HG03095 (cell line): Measurements from ENCODE around the gene TBC1D8B.
"Not testable (repeated sequence)": the region's sequence is repeated elsewhere in the genome, so short reads cannot be mapped to it uniquely, and the experiment has no call there.

Source experiments
- ATAC-seq: cut with Tn5 transposase; IDR thresholded peaks from one replicate; pipeline ENCODE4 v1.9.1; 2021; ENCODE audit warnings: moderate library complexity; ENCODE audit not compliant: unreplicated experiment

Gene TBC1D8B

DNA sequence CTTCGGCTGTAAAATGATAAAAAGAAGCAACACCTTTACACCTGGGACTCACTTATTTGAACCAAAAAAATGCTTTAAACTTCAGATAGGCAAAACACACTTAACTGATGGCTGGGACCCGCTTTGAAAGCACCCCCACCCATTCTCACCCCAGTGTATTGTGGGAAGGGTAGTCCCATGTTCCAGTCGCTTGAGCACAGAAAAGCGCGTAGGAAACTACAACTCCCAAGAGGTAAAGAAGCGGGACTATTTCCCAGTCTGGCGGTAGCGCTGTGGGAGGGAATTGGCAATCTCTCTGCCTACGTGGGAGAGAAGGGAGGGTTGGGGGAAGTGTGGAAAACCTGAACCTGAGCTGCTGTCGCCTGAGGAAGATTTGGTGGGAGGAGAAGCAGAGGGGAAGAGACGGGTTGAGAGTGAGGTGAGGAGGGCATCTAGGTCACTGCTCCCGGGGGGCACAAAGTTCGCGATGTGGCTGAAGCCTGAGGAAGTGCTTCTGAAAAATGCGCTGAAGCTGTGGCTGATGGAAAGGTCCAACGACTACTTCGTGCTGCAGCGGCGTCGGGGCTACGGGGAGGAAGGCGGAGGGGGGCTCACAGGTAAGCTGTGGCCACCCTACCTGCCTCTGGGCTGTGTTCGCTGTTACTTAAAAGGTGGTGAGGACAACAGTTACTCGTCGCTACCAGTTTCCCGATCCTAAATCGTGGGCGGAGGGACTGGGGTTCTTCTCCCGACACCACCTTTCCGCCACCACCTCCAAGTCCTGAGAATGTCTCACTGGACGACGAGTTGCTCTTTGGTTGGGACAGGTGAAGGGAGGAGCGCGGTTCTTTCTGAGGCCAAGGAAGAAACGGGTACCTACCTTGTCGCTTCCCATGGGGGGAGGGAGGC, at the start of gene TBC1D8B:
TBC1D8B (plus strand) TSS at position 286 of the 888 bp plus-strand sequence; CDS start at position 467, 181 bp downstream.
- peak; percentile 94 for ATAC-seq

DNA sequence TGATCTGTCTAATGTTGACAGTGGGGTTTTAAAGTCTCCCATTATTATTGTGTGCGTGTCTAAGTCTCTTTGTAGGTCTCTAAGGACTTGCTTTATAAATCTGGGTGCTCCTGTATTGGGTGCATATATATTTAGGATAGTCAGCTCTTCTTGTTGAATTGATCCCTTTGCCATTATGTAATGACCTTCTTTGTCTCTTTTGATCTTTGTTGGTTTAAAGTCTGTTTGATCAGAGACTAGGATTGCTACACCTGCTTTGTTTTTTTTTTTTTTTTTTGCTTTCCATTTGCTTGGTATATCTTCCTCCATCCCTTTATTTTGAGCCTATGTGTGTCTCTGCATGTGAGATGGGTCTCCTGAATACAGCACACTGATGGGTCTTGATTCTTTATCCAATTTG, 33.2 kb upstream of the TBC1D8B start:
- ATAC-seq, result not testable (repeated sequence)

DNA sequence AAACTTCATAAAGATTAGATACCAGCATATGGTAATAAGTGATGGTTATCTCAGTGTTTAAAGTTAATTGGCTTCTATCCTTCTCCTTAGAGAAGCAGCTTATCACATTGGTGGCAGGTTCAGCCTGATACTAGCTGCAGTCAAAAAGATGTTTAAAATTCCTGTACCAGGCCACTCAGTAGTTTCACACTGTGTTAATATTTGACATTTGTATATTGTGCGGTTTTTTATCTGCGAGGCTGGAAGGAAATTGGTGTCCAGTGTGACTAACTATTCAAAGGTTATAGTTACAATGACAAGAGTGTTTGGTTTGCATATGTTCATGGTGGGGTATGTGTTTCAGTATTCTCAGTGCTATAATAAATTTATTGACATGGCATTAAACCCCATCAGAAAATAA, 27.5 kb upstream of the TBC1D8B start:
- no peak for ATAC-seq

DNA sequence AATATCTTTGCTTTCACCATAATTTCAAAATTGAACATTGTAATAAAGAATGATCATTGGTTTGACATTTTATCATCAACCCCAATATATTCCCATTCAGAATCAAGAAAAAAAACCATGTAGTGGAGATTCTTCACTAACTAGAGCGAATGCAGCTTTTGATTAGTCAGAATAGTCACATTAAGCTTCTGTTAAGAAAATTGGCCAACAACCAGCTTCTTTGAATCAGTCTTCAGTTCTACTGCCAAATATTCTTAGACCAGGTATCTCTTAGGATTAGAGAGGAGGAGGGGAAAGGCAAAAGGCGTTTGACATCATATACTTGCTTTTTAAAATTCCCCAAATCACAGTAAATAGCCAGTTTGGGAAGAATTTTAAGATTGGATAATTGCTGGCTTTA, 22.2 kb upstream of the TBC1D8B start:
- no peak for ATAC-seq

DNA sequence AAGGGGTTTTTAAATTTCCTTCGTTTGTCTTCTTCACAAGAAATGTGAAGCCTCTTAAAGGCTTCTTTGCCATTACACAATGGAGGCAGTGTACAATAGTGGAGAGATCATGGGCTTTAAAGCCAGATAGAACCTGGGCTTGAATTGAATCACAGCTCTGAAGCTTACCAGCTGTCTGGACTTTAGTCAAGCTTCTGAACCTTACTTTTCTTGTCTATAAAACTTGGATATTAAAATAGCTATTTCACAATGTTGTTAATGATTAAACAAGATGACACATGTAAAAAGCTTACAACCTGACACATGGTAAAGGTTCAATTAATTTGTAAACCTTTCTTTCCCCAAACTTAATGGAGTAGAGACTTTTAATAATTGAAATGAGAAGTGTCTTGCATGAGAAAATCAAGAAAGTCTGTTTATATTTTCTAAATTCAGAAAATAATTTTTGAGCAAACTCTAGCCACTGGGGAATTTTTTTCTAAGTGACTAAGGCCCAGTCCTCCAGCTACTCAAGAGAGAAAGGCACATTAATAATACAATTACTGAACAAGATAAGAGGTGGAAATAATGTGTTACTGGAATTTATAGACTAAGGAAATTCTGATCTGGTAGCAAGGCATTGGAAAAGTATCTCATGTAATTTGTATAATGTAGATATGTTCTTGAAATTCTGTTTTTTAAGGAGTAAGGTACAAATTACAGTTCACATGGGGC, 21.7 kb upstream of the TBC1D8B start:
- ATAC-seq, result no peak

DNA sequence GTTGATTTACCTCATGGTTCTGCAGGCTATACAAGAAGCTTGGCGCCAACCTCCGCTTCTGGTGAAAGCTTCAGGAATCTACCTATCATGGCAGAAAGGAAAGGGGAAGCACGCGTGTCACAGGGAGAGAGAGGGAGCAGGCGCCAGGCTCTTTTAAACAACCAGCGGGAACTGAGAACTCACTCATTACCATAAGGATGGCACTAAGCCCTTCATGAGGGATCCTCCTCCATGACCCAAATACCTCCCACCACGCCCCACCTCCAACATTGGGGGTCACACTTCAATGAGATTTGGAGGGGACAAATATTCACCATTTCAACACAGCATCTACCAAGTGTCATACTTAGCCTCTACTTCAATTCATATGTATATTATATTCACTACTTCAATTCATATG, 18.8 kb upstream of the TBC1D8B start:
- no peak for ATAC-seq

DNA sequence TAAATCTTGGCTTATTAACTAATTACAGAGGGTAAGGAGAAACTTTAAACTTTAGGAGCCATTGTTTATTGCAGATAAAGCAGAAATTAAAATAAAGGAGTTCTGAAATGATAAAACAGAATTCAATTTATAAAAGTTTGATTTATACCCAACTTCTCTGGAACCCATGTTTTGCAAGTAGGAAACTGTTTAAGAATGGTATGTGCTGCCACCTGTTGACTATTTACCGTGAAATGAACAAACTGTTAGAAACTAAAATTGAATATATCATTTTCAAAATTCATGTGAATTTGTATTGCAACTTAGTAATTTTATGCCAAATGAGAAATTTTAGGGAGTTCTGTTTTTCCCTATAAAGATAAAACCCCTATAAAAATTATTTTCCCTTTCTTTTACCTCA, 11.0 kb upstream of the TBC1D8B start:
- no peak for ATAC-seq

DNA sequence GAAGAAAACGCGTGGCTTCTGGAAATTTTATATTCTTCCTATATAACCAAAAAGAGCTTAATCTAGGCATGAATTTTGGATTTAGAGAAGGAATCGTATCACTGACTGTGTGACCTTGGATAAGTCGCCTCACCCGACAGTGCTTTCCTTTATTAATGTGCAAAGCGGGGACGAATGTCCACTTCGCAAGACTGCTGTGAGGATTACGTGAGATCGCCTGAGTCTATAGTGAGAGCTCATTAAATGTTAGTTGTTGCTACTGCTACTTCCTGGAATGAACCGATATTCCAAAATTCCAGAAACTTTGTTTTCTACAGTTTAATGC, 448 bp upstream of the TBC1D8B start:
- peak; percentile 23 for ATAC-seq

DNA sequence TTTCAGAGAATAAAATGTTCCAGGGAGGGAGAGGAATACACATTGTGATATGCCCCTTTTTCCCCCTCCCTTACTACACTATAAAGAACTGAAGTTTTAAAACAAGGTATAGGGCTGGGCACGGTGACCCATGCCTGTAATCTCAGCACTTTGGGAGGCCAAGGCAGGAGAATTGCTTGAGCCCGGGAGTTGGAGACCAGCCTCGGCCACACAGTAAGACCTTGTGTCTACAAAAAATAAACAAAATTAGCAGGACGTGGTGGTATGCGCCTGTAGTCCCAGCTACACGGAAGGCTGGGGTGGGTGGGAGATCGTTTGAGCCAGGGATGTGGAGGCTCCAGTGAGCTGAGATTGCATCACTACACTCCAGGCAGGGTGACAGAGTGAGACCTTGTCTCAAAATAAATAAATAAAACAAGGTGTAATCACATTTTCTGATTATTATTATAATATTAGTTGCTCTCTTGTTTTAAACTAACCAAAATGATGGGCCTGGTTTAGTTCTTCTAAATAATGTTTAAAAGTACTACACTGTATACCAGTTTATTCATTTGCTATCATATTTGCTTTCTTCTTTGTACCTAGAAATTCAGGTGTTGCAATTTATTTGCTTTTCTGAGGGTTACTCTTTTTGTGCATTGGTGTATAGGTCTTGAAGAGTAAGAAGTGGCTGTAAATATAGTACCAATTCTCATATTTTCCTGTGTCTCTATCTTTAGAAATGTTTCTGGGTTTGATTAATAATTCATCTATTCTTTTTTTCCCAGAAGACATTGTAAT, 8.8 kb downstream of the TBC1D8B start:
- ATAC-seq, result no peak

DNA sequence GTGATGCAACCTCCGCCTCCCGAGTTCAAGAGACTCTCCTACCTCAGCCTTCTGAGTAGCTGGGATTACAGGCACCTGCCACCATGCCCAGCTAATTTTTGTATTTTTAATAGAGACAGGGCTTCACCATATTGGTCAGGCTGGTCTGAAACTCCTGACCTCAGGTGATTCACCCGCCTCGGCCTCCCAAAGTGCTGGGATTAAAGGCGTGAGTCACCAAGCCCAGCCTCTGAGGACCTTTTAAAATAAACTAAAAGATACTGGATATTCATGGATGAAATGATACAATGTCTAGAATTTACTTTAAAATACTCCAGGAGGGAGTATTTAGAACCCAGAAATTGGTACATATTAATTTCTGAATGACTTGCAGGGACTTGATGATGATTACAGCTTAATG, 10.5 kb downstream of the TBC1D8B start:
- ATAC-seq, result not testable (repeated sequence)

DNA sequence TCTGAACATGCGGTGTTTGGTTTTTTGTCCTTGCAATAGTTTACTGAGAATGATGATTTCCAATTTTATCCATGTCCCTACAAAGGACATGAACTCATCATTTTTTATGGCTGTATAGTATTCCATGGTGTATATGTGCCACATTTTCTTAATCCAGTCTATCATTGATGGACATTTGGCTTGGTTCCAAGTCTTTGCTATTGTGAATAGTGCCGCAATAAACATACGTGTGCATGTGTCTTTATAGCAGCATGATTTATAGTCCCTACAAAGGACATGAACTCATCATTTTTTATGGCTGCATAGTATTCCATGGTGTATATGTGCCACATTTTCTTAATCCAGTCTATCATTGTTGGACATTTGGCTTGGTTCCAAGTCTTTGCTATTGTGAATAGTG, 11.6 kb downstream of the TBC1D8B start:
- not testable (repeated sequence) for ATAC-seq

DNA sequence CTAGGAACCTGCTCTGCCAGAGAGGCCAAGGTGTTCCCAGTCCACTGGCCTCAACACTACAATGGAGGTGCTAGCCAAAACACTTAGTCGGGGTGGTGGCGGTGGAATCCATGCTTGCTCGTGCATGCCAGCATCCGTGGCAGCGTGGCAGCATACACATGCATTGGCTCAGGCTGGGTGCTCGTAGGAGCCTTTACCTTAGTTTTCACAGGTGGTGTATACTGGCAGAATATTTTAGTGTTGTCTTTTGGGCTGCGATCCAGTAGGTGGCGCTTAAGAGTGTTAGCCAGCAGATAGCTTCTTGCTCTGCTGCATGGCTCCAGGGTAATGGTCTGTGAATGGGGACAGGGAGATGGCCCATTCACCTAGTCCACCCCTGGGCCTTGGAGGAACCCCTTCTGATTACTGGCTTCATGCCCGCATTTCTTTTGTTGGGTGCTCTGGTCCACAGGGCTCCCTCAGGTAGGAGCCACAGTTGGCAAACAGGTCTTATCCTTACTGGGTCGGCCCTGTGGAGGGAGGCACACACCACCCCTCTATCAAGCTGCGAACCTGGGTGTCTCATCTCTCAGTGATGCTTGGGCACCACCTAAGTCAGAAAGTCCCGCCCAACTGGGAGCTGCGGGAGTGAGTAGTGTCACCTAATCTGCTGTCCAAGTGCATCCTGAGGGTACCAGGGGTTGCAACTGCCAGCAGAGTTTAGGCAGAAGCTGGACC, 60.7 kb downstream of the TBC1D8B start:
- peak; percentile 70 for ATAC-seq

DNA sequence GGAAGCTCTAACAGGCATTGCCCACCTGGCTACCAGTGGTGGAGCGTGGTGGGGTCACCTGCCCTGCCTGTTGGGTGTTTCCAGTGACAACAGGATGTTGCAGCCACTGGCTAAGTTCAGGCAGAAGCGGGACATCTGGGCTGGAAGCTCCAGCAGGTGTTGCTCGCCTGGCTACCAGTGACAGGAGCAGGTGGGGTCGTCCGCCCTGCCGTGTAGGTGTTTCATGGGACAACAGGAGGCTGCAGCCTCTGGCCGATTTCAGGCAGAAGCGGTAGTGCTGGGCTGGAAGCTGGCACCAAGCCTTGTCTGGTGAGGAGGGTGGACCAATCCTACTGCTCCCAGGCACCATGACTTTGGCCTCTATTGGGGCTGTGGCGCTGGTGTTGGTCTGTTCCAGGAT, 61.2 kb downstream of the TBC1D8B start:
- no peak for ATAC-seq

DNA sequence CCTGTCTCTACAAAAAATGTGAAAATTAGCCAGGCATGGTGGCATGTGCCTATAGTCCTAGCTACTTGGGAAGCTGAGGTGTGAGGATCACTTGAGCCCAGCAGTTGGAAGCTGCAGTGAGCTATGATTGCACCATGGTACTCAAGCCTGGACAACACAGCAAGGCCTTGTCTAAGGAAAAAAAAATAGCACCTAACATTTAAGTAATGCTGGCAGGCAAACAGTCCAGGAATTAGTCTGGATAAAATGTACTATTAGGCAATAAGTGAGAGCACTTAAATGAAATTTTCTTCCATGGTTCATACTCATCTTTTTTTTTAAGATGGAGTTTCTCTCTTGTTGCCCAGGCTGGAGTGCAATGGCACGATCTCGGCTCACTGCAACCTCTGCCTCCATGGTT, 70.3 kb downstream of the TBC1D8B start:
- ATAC-seq, result not testable (repeated sequence)

DNA sequence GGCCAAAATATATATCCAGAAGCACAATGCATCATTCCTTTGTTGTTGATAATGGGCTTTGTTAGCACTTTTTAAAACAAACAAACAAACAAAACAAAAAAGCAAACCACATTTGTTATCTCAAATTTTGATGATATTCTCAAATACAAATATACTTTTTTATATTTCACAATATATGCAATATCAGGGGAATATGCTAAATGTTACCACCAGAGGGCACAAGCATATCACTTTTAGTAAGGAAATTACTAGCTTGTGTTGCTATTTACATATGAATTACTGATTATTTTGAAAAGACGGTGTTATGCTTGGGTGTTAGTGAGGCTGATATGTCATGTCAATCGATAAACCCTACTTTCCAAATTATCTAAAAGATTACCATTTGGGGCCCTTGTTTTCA, 71.6 kb downstream of the TBC1D8B start:
- ATAC-seq, result no peak

DNA sequence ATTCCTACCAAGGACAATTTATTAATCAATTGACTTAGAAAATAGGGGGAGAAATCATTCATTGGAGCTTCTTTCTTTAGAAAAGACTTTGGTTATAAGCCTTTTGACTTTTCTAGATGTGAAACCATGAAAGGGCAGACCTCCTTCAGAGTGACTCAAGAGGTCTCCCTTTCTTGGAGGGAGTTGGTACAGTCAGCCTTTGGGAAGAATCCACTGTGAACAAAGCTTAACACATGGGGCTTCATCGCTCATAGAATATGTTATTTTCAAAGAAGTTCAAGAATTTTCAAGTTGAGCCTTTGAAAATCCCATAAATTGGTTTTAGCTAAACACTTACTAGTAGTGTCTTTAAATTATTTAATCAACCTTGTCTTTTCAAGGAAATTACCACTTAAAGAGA, 72.7 kb downstream of the TBC1D8B start:
- ATAC-seq, result no peak

DNA sequence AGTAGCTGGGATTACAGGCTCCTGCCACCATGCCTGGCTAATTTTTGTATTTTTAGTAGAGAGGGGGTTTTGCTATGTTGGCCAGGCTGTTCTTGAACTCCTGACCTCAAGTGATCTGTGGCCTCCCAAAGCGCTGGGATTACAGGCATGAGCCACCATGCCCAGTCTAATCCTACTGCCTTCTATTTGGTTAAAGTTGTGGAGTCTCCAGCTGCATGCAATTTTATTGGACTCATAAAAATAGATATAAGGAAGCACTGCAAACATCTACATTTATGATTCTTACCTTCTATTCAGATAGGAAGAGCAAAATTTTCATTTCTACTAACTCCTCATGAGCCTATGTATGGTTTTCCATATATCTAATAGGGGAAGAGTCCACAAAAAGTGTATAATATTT, 87.0 kb downstream of the TBC1D8B start:
- ATAC-seq, result no peak

DNA sequence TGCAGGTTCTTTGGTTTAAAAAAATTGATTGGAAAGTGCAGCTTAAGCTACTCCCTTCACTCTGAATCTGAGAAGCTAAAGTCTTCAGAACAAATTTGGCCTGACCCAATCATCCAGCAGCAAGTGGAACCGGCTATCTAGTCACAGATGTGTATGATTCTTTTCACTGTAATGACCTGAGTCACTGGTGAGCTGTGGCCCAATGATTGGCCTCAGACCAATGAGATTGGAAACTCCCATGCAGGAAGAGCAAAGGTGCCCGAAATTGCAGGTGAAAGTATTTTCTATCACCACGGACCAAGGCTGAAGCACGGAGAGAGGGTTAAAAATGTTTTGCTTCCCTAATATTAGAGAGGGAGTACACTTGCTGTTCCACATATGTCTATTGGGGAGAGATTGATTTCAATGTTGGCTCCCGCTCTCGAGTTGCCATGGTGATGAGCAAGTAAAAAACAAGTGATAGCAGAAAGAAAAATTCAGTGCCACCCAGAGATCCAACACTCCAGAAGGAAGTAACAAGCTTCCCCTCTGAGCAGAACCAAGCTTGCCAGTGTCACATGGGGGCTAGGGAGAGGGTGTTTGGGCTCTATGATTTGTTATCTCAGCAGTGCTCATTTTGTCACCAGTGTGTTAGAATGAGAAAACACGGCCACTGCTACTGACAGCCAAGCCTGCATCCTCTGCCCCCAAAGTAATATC, 89.4 kb downstream of the TBC1D8B start:
- no peak for ATAC-seq

DNA sequence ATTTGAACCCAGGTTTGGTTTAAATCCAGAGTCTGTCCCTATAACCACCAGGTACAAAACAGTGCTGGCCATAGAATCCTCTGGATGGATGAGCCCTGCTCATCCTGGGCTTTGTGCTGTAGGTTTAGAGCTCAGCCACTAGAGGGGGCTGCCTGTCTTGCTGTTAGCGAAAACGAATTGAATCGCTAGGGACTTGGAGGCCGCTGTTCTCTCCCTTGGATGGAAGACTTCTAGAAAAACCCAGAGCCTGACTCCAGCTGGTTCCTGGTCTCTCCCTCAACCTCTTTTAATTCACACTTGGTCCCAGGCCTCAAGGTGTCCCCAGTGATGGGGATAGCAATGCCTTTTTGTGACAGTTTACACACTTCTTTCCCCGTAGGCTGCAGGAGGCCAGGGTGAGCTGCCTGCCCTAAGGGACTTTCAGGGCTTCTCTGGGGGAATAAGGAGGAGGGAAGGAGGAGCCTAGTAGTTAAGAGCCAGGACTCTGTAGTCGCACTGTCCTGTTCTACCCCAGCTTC, 92.0 kb downstream of the TBC1D8B start:
- peak; percentile 79 for ATAC-seq

DNA sequence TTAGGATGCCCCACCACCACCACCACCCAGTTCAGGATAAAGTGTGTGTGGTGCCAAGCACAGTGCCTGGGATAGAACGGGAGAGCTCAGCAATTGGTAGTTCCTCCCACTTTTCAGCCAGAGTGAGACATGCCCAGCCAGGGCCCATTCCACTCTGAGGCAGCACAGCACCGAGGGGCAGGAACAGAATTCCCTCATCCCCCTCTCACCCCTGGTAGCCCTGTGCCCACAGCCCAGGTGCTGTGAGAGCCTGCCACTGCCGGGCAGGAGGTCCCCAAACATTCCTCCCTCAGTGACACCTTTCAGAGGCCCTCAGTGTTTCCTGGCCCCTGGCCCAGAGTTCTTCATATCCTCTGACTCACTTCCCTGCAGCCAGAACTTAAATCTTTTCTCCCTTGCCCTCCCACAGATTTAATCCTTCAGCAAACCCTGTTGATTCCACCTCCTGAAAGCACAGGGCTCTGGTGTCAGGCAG, 92.5 kb downstream of the TBC1D8B start:
- ATAC-seq, result no peak
